GM12873 (cell line): Measurements from ENCODE around the gene SALL1.

ENCODE experiments used
- TF ChIP-seq, protein P1 (sequence below): IDR thresholded peaks from 2 replicates; pipeline ENCODE4 v1.5.1; 2012; ENCODE audit warnings: low read depth, mild to moderate bottlenecking, moderate library complexity, low read length, control low read depth; ENCODE audit not compliant: insufficient read depth; ENCODE audit errors: missing control alignments

The SALL1 gene

DNA sequence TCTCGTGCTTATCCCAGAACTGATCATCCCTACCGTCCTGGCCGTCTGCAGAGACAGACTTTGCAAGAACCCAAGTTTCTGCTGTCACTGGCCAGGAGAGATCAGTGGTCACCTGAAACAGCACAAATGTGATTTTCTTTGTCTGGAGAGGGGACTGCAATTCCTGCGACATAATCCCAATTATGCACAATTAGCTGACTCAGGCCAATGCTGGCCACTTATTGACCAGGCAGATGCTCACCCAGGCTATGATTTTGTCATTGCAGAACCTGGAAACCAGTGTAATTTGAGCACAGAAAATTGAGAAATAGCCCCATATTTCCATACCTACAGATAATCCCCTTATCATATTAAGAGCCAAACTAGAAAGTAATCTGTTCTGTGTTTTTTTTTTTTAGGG, 34.7 kb downstream of the SALL1 start:
- TF ChIP-seq, protein P1, sequence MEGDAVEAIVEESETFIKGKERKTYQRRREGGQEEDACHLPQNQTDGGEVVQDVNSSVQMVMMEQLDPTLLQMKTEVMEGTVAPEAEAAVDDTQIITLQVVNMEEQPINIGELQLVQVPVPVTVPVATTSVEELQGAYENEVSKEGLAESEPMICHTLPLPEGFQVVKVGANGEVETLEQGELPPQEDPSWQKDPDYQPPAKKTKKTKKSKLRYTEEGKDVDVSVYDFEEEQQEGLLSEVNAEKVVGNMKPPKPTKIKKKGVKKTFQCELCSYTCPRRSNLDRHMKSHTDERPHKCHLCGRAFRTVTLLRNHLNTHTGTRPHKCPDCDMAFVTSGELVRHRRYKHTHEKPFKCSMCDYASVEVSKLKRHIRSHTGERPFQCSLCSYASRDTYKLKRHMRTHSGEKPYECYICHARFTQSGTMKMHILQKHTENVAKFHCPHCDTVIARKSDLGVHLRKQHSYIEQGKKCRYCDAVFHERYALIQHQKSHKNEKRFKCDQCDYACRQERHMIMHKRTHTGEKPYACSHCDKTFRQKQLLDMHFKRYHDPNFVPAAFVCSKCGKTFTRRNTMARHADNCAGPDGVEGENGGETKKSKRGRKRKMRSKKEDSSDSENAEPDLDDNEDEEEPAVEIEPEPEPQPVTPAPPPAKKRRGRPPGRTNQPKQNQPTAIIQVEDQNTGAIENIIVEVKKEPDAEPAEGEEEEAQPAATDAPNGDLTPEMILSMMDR = no peak

DNA sequence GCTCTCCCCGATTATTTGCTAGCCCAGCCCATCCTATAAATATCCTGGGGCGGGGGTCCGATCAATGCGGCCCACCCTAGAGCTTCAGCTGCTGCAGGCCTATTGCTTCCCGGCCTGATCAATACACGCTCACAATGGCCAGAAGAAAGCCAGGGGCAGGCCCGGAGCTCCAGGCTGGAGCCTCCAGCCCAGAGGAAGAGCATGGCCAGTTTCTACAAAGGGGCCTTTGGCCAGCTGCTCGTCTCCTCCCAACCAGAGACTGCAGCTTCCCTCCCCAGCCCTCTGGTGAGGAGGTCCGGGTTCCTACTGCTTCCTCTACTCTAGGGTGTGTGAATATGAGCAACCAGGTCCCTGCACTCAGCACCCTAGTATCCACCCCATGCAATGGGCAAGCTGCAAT, 36.7 kb downstream of the SALL1 start:
- TF ChIP-seq, protein P1 = no peak

DNA sequence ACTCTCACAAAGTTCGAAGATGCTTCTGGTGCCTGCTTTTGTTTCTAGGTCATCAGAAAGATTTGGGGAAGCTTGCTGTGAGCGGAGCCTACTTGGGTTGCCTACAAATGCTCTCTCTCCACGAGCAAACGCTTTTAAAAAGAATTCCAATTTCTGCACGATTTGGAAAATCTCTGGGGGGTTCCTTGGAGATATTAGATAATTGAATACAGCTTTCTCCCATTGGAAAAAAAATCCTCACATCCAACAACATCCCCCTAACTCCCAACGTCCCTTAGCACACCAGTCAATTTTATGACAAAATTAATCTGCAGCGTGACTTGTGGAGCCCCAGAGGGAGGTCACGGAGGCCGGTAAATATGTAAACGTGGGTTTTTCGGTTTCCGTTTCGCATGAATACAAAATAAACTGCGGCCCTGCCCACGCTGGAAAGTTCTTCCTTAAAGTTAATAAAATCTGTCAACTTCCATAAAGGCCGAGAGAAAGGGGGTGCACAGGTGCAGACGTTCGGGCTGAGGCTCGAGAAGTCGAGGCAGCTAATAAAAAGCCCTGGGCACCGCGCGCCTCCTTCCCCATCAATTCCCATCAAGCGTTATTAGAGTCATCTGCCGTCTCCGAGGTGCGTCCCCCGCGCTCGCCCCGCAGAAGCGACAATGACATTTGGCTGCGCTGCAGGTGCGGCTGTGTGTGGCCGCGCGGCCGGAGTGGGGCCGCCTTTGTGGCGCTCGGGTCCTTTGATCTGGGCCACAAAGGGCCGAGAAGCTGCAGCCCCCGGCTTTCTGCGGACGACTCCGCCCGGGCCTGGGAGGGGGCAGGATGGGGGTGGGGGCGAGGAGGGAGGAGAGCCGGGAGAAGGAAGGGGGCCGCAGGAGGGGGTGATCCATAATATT, 37.6 kb downstream of the SALL1 start:
- TF ChIP-seq, protein P1 = no peak

DNA sequence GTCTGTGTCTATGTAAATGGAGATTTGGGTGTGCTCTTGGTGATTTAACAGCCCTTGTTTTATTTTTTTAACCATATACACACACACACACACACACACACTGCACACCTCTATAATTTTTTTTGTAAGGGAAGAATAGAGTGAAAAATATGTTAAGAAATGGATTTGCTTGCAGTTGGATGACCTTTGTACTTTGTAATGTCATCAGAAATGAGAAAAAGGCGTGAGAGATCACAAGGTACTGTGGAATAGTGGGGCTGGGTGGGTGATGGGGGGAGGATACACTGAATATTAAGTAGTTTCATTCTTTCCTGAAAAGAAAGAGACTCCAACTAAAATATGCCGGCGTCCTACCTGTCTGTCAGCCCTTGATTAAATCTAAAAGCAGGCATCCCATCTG, 38.7 kb downstream of the SALL1 start:
- TF ChIP-seq, protein P1 = no peak

DNA sequence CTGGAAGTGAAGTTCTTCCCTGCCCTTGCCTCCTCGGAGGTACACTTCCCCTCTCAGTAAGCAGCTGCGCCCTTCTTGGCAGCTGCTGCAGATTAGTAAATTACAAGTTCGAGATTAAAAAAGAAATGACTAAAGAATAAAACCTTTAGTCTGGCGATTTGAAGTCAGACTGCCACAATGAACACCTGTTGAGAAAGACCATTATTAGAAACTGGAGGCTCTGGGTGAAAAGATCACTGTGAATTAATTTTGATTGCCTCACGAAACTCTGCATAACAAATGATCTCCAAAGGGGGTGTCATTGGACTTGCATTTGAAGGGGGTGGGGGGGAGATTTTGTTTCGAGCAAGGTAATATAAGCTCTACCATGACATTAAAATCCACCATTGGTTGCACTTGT, 39.3 kb downstream of the SALL1 start:
- TF ChIP-seq, protein P1 = no peak

DNA sequence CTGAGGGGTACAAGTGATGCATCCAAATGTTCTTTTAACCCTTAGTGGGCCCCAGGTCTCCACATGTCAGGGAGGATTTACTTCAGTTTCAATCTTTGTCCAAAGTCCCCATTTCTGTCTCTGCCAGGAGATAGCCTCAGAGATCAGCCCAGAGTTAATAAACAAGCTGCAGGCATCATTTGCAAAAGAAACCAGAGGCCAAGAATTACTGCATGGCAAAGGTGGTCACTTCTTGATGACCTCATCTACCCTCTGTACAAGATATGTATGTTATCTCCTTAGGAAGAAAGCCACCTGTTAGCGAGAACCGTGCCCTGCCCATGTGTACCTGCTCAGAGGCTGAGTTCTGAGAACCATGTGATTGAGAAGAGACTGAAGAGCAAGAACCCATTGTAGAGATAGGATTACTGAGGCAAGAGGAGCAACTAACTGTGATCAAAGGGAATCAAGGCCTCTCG, 40.3 kb downstream of the SALL1 start:
- TF ChIP-seq, protein P1 = no peak

DNA sequence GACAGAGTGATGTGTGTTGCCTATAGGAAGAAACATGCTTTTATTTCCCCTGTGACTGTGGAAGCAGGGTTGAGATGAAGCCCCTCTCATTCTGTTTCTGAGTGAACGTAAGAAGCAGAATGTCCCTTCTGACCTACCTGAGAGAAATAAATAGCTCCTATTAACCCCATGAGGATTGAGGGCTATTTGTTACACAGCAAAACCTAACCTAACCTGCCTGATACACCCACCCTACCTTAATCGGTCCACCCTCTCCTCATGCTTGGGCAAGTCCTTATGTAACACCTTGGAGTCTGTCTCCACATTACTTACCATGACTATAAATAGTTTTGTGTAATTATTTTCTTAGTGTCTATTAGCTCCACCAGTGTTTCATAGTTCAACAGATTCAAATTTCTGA, 41.9 kb downstream of the SALL1 start:
- TF ChIP-seq, protein P1 = no peak
